Endothelial cell of umbilical vein (primary cell): ENCODE results near the gene C1QTNF9B. TPM values are rescaled to one million over a fixed set of nuclear protein-coding genes. Genes with fewer than 3 reads are reported as not detected.

Experiments used
- BruUV-seq: library from RNA; stranded (reverse); fragments of 400-500 nt; replicated peaks from 2 replicates; lab custom pipeline; 2021; lab: Mats Ljungman, UMichigan
- CTCF ChIA-PET: fragments of 300-600, 350-600 bp; sonication (Branson Sonifier 250); formaldehyde crosslinking; loops from one replicate; lab custom pipeline; 2021; ENCODE audit warnings: antibody characterized with exemption, inconsistent platforms; lab: Charles Lee
- POLR2A ChIA-PET: fragments of 300-600, 350-600 bp; sonication (Branson Sonifier 250); formaldehyde crosslinking; loops from one replicate; lab custom pipeline; 2021; ENCODE audit warnings: antibody characterized with exemption, inconsistent platforms; lab: Charles Lee
- DNase-seq: peaks from one replicate; pipeline ENCODE4 v3.0.0-alpha.2; 2011; ENCODE audit warnings: low read depth, low spot score
- FAIRE-seq: peaks from 2 replicates; lab custom pipeline; 2011; peaks lifted over from hg19 to GRCh38; lab: Jason Lieb, UNC
- H2AFZ ChIP-seq: 2 replicates; pipeline ENCODE4 v1.6.0; 2012; ENCODE audit warnings: low read depth, low read length, control low read depth, inconsistent platforms
- H3K27ac ChIP-seq: 2 replicates; pipeline ENCODE4 v1.5.1; 2011; ENCODE audit warnings: low read depth, mild to moderate bottlenecking, control low read depth, low read length, moderate library complexity; ENCODE audit not compliant: insufficient read depth
- H3K27me3 ChIP-seq, 2 experiments: 2 replicates each; pipeline versions ENCODE4 v1.6.0 to v1.6.1; 2011; ENCODE audit warnings: low read length in 2 of 2, mixed read lengths in 1 of 2; ENCODE audit not compliant: control insufficient read depth in 2 of 2, insufficient read depth in 2 of 2
- H3K36me3 ChIP-seq, 2 experiments: 2 replicates in 1 of 2; 3 replicates in 1 of 2; pipeline ENCODE4 v1.5.1; 2011; ENCODE audit warnings: low read length in 2 of 2, mild to moderate bottlenecking in 1 of 2, moderate library complexity in 1 of 2; ENCODE audit not compliant: control insufficient read depth in 2 of 2, insufficient read depth in 2 of 2; ENCODE audit errors: extremely low read depth in 1 of 2
- H3K4me1 ChIP-seq: 3 replicates; pipeline ENCODE4 v1.5.1; 2011; ENCODE audit warnings: mild to moderate bottlenecking, low read length; ENCODE audit not compliant: control insufficient read depth, insufficient read depth; ENCODE audit errors: extremely low read depth
- H3K4me2 ChIP-seq: 2 replicates; pipeline ENCODE4 v1.6.1; 2011; ENCODE audit warnings: low read length, control low read depth, mixed read lengths; ENCODE audit not compliant: insufficient read depth
- H3K4me3 ChIP-seq, 3 experiments: fragments of 200-600 bp in 1 of 3; sonication (generic), shearing (Covaris generic) in 1 of 3; replicated peaks in 1 of 3; 2 replicates each; pipeline ENCODE4 v1.5.1; 2011 to 2016; ENCODE audit warnings: control low read depth in 3 of 3, low read length in 3 of 3, mild to moderate bottlenecking in 2 of 3, inconsistent platforms in 1 of 3, low read depth in 1 of 3, moderate library complexity in 1 of 3; ENCODE audit not compliant: insufficient read depth in 1 of 3
- H3K79me2 ChIP-seq: 2 replicates; pipeline ENCODE4 v1.6.0; 2012; ENCODE audit warnings: low read length, inconsistent platforms; ENCODE audit not compliant: control insufficient read depth, insufficient read depth
- H3K9ac ChIP-seq: replicated peaks from 2 replicates; pipeline ENCODE3; 2011; ENCODE audit warnings: low read length, control low read depth; ENCODE audit not compliant: insufficient read depth; ENCODE audit errors: extremely low read depth
- H3K9me1 ChIP-seq: replicated peaks from 3 replicates; pipeline ENCODE4 v1.6.0; 2011; ENCODE audit warnings: mild to moderate bottlenecking, low read length; ENCODE audit not compliant: control insufficient read depth, insufficient read depth; ENCODE audit errors: extremely low read depth
- H3K9me3 ChIP-seq: replicated peaks from 2 replicates; pipeline ENCODE4 v1.5.1; 2012; ENCODE audit warnings: low read length, inconsistent platforms; ENCODE audit not compliant: control insufficient read depth, insufficient read depth
- H4K20me1 ChIP-seq: replicated peaks from 2 replicates; pipeline ENCODE3; 2011; ENCODE audit warnings: mild to moderate bottlenecking, low read length; ENCODE audit not compliant: control insufficient read depth, insufficient read depth; ENCODE audit errors: extremely low read depth
- EZH2 ChIP-seq: IDR thresholded peaks from 2 replicates; pipeline ENCODE4 v1.6.1; 2012; ENCODE audit warnings: borderline replicate concordance, low read depth, mild to moderate bottlenecking, moderate library complexity, low read length, inconsistent platforms; ENCODE audit not compliant: severe bottlenecking
- FOS ChIP-seq: IDR thresholded peaks from 2 replicates; pipeline ENCODE4 v1.6.1; 2011; ENCODE audit warnings: mild to moderate bottlenecking, low read length, moderate library complexity, borderline replicate concordance; ENCODE audit not compliant: insufficient read depth
- GATA2 ChIP-seq: IDR thresholded peaks from 2 replicates; pipeline ENCODE4 v1.7.0; 2011; ENCODE audit warnings: low read depth, mild to moderate bottlenecking, moderate library complexity, mixed read lengths, low read length; ENCODE audit not compliant: insufficient read length, insufficient read depth
- JUN ChIP-seq: IDR thresholded peaks from 2 replicates; pipeline ENCODE4 v1.6.1; 2011; ENCODE audit warnings: borderline replicate concordance, low read depth; ENCODE audit not compliant: insufficient read length, insufficient read depth
- MYC ChIP-seq: IDR thresholded peaks from one replicate; pipeline ENCODE4 v1.6.1; 2011; ENCODE audit warnings: mild to moderate bottlenecking, low read depth, low read length
- POLR2A ChIP-seq: IDR thresholded peaks from 2 replicates; pipeline ENCODE4 v1.6.1; 2012; ENCODE audit warnings: low read depth, mild to moderate bottlenecking, control low read depth, low read length
- POLR2AphosphoS5 ChIP-seq: IDR thresholded peaks from 2 replicates; pipeline ENCODE4 v1.6.1; 2012; ENCODE audit warnings: low read depth, mild to moderate bottlenecking, control low read depth, low read length, moderate library complexity; ENCODE audit not compliant: insufficient read depth
- dilution Hi-C: fragments of 300-500 bp; cut with MboI; formaldehyde crosslinking; loops from one replicate; pipeline ENCODE4 v1.15.0; 2019; ENCODE audit warnings: low sequenced_read_pairs; ENCODE audit not compliant: extremely low pct_ligation_motif_present
- intact Hi-C: fragments of 100-400 bp; cut with micrococcal nuclease; formaldehyde crosslinking; loops from one replicate; pipeline ENCODE4 v1.10.0; 2022
- polyA plus RNA-seq, 4 experiments: library from polyadenylated mRNA; depleted of rRNA in 3 of 4; stranded (reverse) in 3 of 4; unstranded in 1 of 4; fragments of >200 nt; gene quantifications; 2 replicates each; pipeline versions ENCODE4 v1.2.1 to v1.2.3, GENCODE V29; 2011 to 2012; ENCODE audit warnings: missing spikeins in 1 of 4
- total RNA-seq: library from RNA; stranded (reverse); gene quantifications from 2 replicates; pipeline ENCODE4 v1.2.3, GENCODE V29; 2021
- TF ChIP-seq, protein P1 (sequence below): IDR thresholded peaks from 2 replicates; pipeline ENCODE4 v1.6.1; 2011; ENCODE audit not compliant: insufficient read depth, insufficient read length
- TF ChIP-seq, protein P2 (sequence below), 2 donors: IDR thresholded peaks; 1 replicate in 1 of 2; 2 replicates in 1 of 2; pipeline ENCODE4 v1.5.1; 2011; ENCODE audit warnings: low read length in 2 of 2, mild to moderate bottlenecking in 2 of 2, moderate library complexity in 2 of 2, control low read depth in 1 of 2, inconsistent platforms in 1 of 2, low read depth in 1 of 2; ENCODE audit not compliant: insufficient read depth in 1 of 2; ENCODE audit errors: extremely low read depth in 1 of 2

C1QTNF9B gene
- total and polyA plus RNA-seq, 2 donors (not counting 3 experiments of a cell fraction or from before 2014, with no cell fraction given) = 0.06 TPM; not detected in 1

DNA sequence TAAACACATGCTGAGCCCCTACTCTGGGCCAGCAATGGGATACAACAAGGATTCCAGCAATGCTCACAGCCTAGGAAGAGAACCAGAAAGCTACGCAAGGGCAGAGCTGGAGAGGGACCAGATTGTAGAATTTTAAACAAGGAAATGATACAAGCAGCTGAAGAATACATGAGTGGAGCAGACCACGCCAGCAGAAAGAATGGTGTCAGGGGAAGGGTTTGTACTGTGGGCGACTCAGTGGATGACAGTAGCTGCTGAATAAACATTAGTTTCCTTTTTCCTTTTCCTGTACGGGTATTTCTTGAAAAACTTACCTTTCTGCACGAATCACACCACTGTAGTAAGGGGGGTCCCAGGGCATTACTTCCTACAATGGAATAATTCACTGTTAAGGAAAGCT lies 38.8 kb downstream of the C1QTNF9B start:
- no peaks in the 10 kb centered on the region for H3K9me1 ChIP-seq
- ChIA-PET CTCF (interaction anchor here (0.9 to 2.5 kb wide), 6 partner anchors 9 to 156 kb away, joined by 3 to 10 read pairs (median 4); no protein-coding TSS in a partner anchor), POLR2A (interaction anchor here (0.5 to 0.6 kb wide), 2 partner anchors 23 to 410 kb away, joined by 4 read pairs; no protein-coding TSS in a partner anchor)
- no peak overlapping the region for H3K4me3 ChIP-seq
- dilution Hi-C loops (no loop called here), intact Hi-C loops (no loop called here)
- BruUV-seq = no TSS peak
- H3K4me2 ChIP-seq = peak overlapping the region; percentile 28
- H3K9me3 ChIP-seq = no peaks in the 10 kb centered on the region
- H2AFZ ChIP-seq = peak overlapping the region; percentile 62
- H3K79me2 ChIP-seq = no peaks in the 10 kb centered on the region
- H3K36me3 ChIP-seq = no peaks in the 10 kb centered on the region
- DNase-seq (peak; percentile 64), FAIRE-seq (peak; percentile 90)
- H3K9ac ChIP-seq = peak overlapping the region; percentile 56
- H4K20me1 ChIP-seq = no peaks in the 10 kb centered on the region
- H3K4me1 ChIP-seq = peaks cover 16% of the 10 kb centered on the region
- no peaks in the 10 kb centered on the region for H3K27me3 ChIP-seq
- peak overlapping the region; percentile 75 for H3K27ac ChIP-seq
- TF ChIP-seq FOS = peak; percentile 30
- TF ChIP-seq, protein P1, sequence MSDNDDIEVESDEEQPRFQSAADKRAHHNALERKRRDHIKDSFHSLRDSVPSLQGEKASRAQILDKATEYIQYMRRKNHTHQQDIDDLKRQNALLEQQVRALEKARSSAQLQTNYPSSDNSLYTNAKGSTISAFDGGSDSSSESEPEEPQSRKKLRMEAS = no peak

DNA sequence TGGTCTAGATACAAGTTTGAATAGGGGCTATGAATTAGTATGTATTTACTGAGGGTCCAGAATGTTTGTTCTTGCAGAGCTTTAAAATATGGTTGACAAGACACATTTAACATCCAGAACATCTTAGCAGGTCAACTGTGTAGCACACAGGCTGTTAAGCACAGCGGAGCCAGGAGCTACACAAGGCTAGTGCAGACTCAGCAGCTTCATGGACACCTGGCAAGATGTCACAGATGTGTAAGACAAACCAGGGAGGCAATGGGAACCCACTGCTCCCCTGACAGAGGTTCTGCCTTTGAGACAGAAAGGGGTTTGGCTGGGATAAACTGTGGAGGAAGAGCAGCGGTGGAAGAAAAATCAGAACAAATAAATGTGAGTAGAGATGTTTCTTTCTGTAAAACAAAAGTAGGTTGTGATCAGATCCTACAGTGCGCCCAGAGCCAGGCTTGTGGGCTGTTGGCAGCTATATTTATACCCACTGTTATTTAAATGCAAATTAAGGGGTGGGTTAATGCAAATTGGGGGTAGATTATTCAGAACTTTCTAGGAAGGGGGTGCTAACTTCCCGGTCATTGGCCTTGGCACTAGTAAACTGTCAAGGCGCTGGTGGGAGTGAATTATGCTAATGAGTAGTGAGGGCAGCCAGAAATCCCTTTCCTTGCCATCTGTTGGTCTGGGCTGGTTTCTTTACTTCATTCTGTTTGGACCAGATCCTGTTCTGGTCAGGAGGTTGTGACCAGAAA lies 41.1 kb downstream of the C1QTNF9B start:
- intact Hi-C loops = no loop called here
- H3K4me1 ChIP-seq = peaks cover 16% of the 10 kb centered on the region
- no peaks in the 10 kb centered on the region for H3K9me1 ChIP-seq
- DNase-seq (no peak), FAIRE-seq (no peak)
- no peaks in the 10 kb centered on the region for H3K79me2 ChIP-seq
- no peak overlapping the region for H3K27ac ChIP-seq
- dilution Hi-C loops = no loop called here
- no peaks in the 10 kb centered on the region for H4K20me1 ChIP-seq
- no peaks in the 10 kb centered on the region for H3K36me3 ChIP-seq
- TF ChIP-seq FOS = no peak
- TF ChIP-seq, protein P2, sequence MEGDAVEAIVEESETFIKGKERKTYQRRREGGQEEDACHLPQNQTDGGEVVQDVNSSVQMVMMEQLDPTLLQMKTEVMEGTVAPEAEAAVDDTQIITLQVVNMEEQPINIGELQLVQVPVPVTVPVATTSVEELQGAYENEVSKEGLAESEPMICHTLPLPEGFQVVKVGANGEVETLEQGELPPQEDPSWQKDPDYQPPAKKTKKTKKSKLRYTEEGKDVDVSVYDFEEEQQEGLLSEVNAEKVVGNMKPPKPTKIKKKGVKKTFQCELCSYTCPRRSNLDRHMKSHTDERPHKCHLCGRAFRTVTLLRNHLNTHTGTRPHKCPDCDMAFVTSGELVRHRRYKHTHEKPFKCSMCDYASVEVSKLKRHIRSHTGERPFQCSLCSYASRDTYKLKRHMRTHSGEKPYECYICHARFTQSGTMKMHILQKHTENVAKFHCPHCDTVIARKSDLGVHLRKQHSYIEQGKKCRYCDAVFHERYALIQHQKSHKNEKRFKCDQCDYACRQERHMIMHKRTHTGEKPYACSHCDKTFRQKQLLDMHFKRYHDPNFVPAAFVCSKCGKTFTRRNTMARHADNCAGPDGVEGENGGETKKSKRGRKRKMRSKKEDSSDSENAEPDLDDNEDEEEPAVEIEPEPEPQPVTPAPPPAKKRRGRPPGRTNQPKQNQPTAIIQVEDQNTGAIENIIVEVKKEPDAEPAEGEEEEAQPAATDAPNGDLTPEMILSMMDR (IDR thresholded peaks at IDR 0.05; ENCODE audit: extremely low read depth in 1 of 2, insufficient read depth in 1 of 2, low read depth in 1 of 2, low read length in 2 of 2) = no peak
- TF ChIP-seq POLR2AphosphoS5 = no peak
- TF ChIP-seq, protein P1 = no peak
- TF ChIP-seq JUN = no peak
- TF ChIP-seq EZH2 = no peak
- TF ChIP-seq POLR2A = no peak
- TF ChIP-seq MYC = no peak
- TF ChIP-seq GATA2 = no peak
- no peak overlapping the region for H2AFZ ChIP-seq
- CTCF ChIA-PET = interaction anchor here (1.0 kb wide), 1 partner anchor 114 kb away, joined by 3 read pairs; no protein-coding TSS in a partner anchor
- H3K9me3 ChIP-seq = no peaks in the 10 kb centered on the region
- POLR2A ChIA-PET = no interaction called here
- H3K27me3 ChIP-seq = no peaks in the 10 kb centered on the region
- H3K4me2 ChIP-seq = no peak overlapping the region
- no peak overlapping the region for H3K9ac ChIP-seq
- no TSS peak for BruUV-seq
- no peak overlapping the region for H3K4me3 ChIP-seq
